Fibroblast of skin of abdomen (primary cell): ENCODE data around the gene TRIM47.
A peak's percentile ranks its signal among the peaks of the same experiment; 100 is the strongest.

Experiments
- DNase-seq: peaks from one replicate; pipeline ENCODE4 v3.0.0-alpha.2; 2013

Gene TRIM47

DNA sequence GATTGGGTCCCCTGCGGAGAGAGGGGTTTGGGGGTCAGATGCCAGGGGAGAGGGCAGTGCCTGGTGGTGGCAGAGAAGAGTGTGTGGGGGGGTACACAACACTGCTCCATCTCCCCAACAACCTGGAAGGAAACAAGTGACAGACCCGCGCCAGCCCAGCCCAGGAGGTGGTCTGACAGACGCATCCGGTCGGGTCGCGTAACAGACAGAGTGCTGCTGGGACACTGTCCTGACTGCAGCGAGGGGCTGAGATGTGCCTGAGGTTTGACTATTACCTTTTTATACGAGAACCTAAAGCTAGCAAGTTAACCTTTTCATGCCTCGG is 50.3 kb downstream of the TRIM47 start:
- DNase-seq = no peak

DNA sequence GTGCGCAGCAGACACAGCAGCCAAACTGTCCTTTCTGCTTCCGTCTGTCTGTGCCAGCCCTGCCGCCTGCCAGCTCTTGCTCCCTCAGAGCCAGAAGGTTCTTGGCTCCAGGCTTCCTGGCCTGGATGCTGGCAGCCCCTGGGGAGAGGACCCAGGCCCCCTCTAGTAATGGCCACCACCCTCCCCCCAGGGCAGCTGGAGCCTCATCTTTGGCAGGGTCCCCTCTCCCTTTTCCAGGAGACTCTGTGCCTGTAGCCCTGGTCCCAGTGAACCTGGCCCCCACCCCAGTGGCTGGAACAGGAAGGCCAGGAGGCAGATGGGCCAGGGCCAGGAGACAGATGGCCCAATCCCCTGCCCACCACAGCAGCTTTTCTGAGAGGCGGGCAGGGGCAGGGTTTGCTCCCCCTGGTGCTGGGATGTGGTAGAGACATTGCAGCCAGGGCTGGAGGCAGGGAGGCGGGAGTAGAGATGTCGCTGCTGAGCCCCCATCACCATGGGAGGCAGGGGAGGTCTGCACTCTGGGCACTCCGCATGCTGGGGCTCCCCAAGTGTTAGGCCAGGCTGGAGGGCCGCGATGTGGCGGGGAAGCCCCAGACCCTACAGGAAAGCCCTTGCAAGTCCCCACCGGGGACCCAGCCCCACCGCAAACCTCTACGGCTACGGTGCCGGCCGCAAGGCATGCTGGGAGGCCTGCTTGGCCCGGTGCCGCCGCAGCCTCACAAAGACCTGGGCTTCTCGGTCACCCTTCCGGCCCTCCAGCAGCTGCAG is 50.9 kb downstream of the TRIM47 start:
- DNase-seq = peak; percentile 66

DNA sequence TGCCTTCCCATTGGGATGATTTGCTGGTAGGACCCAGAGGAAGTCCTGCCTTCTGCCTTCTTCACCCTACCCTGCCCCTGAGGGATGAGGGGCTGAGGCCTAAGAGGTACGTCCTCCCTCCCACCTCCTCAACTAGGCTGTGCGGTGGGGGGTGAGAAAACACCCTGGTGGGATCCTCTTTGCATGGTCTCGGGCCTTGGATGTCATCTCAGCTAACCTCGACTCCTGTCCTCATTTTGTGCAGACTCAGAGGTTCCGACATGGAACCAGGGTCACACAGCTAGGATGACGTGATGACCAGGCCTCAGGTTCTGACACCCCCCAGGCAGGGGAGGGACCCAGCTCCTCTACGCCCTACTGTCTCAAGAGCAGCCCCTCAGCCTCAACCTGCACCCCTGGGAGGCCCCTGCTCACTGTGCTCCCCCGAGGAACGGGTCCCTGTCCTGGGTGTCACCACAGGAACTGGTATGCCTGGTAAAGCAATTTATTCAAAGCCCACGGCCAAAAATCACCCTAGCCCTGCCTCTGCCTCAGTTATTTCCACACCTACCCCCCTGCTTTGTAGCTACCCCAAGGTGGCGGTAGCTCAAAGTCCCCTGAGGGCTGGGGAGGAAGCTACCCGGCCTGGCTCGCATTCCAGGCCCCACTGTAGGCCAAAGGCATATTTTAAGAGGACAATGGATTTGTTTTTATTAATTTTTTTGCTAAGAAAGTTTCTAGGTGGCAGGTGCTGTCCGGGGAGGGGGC is 51.6 kb downstream of the TRIM47 start:
- DNase-seq = no peak

DNA sequence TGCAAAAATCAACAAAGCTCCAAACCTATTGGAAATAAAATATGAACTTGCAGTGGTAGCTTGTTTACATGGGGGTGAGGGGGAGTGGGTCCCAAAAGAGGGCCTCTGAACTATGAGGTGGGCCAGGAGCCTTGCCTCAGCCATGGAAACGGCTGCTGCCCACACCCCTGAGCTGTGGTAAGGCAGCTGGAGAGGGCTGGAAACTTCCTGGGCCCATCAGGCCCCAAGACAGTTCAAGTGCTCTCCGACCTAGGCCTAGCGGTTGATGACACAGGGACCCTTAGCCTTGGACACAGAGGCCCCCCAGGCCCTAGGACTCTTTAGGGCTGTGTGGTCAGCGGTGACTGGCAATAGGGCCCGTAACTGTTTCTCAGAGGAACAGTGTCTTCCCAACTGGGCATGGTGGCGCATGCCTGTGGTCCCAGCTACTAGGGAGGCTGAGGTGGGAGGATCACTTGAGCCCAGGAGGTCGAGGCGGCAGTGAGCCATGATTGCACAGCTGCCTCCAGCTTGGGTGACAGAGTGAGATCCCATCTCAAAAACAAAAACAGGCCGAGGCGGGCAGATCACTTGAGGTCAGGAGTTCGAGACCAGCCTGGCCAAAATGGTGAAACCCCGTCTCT is 52.5 kb downstream of the TRIM47 start:
- DNase-seq = no peak

DNA sequence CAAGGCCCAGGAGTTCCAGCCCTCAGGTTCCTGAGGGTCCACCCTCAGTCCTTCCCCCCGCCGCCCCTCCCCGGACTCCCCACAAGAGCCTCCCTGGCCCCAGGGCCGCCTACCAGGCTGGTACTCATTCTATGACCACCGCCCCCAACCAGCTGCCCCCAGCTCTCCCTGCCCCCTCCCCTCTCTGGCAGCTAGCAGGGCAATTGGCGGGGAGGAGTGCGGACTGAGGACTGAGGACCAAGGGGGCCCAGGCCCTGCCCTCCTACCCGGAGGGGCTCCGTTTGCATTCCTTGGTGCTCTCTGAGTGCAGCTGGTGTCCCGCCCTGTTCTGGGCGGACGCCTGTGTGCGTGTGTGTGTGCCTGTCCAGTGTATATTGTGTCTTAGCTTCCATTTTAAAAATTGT is 53.2 kb downstream of the TRIM47 start:
- DNase-seq = no peak

DNA sequence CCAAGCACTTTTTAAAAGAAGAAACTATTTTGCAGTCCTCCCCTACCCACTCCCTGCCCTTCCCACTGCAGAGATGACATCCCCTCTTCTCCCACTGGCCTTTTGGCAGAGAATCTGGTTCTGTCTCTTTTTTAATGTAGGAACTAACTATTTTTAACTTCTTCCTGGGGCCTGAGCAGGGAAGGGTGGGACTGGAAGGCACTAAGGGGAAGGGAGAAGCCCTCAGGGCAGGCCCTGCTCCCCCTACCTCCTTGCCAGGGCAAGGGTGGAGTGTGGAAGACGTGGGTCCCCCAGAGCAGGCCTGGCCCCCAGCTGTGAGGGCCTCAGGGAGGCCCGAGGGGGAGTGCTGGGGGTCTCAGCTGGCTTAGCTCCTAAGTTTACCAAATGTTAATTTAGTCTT is 53.7 kb downstream of the TRIM47 start:
- no peak for DNase-seq
